CD4-positive, alpha-beta T cell treated with Interleukin-17A for 1 hour (primary cell): ENCODE data around the gene ANKRD60.
A peak's percentile ranks its signal among the peaks of the same experiment; 100 is the strongest.

ENCODE experiments used
- DNase-seq: peaks from one replicate; pipeline ENCODE4 v3.0.0-alpha.2; 2020

Gene ANKRD60

GRCh38 chr20:58222446-58222845 lies 6.0 kb downstream of the ANKRD60 start:
- no peak for DNase-seq

- DNase-seq = no peak
These were observed 9.1 kb downstream of the ANKRD60 start for GRCh38 chr20:58219342-58219700.

- DNase-seq = no peak
These were observed 9.7 kb downstream of the ANKRD60 start for GRCh38 chr20:58218665-58219341.

- no peak for DNase-seq
These were observed 12.1 kb downstream of the ANKRD60 start for GRCh38 chr20:58216334-58216733.

GRCh38 chr20:58215116-58215515 lies 13.3 kb downstream of the ANKRD60 start:
- no peak for DNase-seq

- no peak for DNase-seq
These were observed 14.1 kb downstream of the ANKRD60 start for GRCh38 chr20:58214310-58214709.

- DNase-seq = no peak
These were observed 14.7 kb downstream of the ANKRD60 start for GRCh38 chr20:58213716-58214115.

- no peak for DNase-seq
These were observed 15.3 kb downstream of the ANKRD60 start for GRCh38 chr20:58213121-58213520.

GRCh38 chr20:58212636-58213035 lies 15.8 kb downstream of the ANKRD60 start:
- no peak for DNase-seq

GRCh38 chr20:58210398-58210747 lies 18.1 kb downstream of the ANKRD60 start:
- DNase-seq = no peak

GRCh38 chr20:58209652-58210397 lies 18.6 kb downstream of the ANKRD60 start:
- DNase-seq = peak; percentile 84

- no peak for DNase-seq
These were observed 19.5 kb downstream of the ANKRD60 start for GRCh38 chr20:58208944-58209343.

- DNase-seq = no peak
These were observed 22.6 kb downstream of the ANKRD60 start for GRCh38 chr20:58205850-58206249.

- DNase-seq = no peak
These were observed 26.4 kb downstream of the ANKRD60 start for GRCh38 chr20:58202044-58202443.

GRCh38 chr20:58201616-58202015 lies 26.8 kb downstream of the ANKRD60 start:
- DNase-seq = no peak

- no peak for DNase-seq
These were observed 29.0 kb downstream of the ANKRD60 start for GRCh38 chr20:58199469-58199868.

- DNase-seq = no peak
These were observed 29.5 kb downstream of the ANKRD60 start for GRCh38 chr20:58198901-58199355.

- no peak for DNase-seq
These were observed 30.1 kb downstream of the ANKRD60 start for GRCh38 chr20:58198384-58198783.

GRCh38 chr20:58197185-58197469 lies 31.3 kb downstream of the ANKRD60 start:
- DNase-seq = no peak

GRCh38 chr20:58196402-58197184 lies 31.9 kb downstream of the ANKRD60 start:
- no peak for DNase-seq

- no peak for DNase-seq
These were observed 33.4 kb downstream of the ANKRD60 start for GRCh38 chr20:58195047-58195446.

- DNase-seq = no peak
These were observed 34.2 kb downstream of the ANKRD60 start for GRCh38 chr20:58194175-58194791.

- DNase-seq = peak; percentile 30
These were observed 35.9 kb downstream of the ANKRD60 start for GRCh38 chr20:58192567-58192966.

GRCh38 chr20:58192065-58192464 lies 36.4 kb downstream of the ANKRD60 start:
- no peak for DNase-seq
